H1 (cell line): ENCODE data around the gene UBALD1. TPM values are rescaled to one million over a fixed set of nuclear protein-coding genes. Genes with fewer than 3 reads are reported as not detected.

ENCODE experiments used
- CTCF ChIA-PET: fragments of 300-600 bp; sonication (Branson Sonifier 250); formaldehyde crosslinking; loops from one replicate; lab custom pipeline; 2021; ENCODE audit not compliant: partially characterized antibody; lab: Charles Lee
- POLR2A ChIA-PET: fragments of 300-600 bp; sonication (Branson Sonifier 250); formaldehyde crosslinking; loops from one replicate; lab custom pipeline; 2021; ENCODE audit warnings: inconsistent platforms; ENCODE audit not compliant: partially characterized antibody; lab: Charles Lee
- DNase-seq, 2 experiments: peaks; one replicate each; pipeline versions ENCODE4 v3.0.0 to v3.0.0-alpha.2; 2010 to 2022; ENCODE audit warnings: low spot score in 2 of 2, low read depth in 1 of 2, mixed read lengths in 1 of 2
- FAIRE-seq: peaks from 2 replicates; lab custom pipeline; 2011; peaks lifted over from hg19 to GRCh38; lab: Jason Lieb, UNC
- H2AFZ ChIP-seq: 2 replicates; pipeline ENCODE4 v1.8.1; 2012; ENCODE audit warnings: low read length, inconsistent platforms
- H2AK5ac ChIP-seq: 2 replicates; pipeline ENCODE4 v1.6.1; 2013; ENCODE audit warnings: low read depth, low read length
- H2BK120ac ChIP-seq: replicated peaks from 2 replicates; pipeline ENCODE3; 2013; ENCODE audit warnings: low read depth, low read length, inconsistent platforms
- H2BK12ac ChIP-seq: 2 replicates; pipeline ENCODE4 v1.6.1; 2013; ENCODE audit warnings: low read depth, low read length
- H2BK15ac ChIP-seq: 2 replicates; pipeline ENCODE4 v1.6.1; 2013; ENCODE audit warnings: low read length
- H2BK20ac ChIP-seq: 2 replicates; pipeline ENCODE4 v1.6.1; 2013; ENCODE audit warnings: low read length
- H2BK5ac ChIP-seq: 2 replicates; pipeline ENCODE4 v1.6.1; 2013; ENCODE audit warnings: low read depth, low read length
- H3K14ac ChIP-seq: 2 replicates; pipeline ENCODE4 v1.6.1; 2013; ENCODE audit warnings: inconsistent platforms; ENCODE audit not compliant: insufficient read length
- H3K18ac ChIP-seq: 2 replicates; pipeline ENCODE4 v1.6.1; 2013; ENCODE audit warnings: low read length; ENCODE audit errors: extremely low read depth
- H3K23ac ChIP-seq: 2 replicates; pipeline ENCODE4 v1.6.1; 2013; ENCODE audit warnings: inconsistent platforms; ENCODE audit not compliant: insufficient read length
- H3K23me2 ChIP-seq: 2 replicates; pipeline ENCODE4 v1.6.1; 2013; ENCODE audit warnings: low read depth, low read length
- H3K27ac ChIP-seq: 2 replicates; pipeline ENCODE4 v1.6.1; 2011; ENCODE audit warnings: low read depth, low read length, inconsistent platforms
- H3K27me3 ChIP-seq, 4 experiments: replicated peaks in 1 of 4; 1 replicate in 1 of 4; 2 replicates in 3 of 4; pipeline versions ENCODE4 v1.6.1 to v1.8.1; 2011 to 2013; ENCODE audit warnings: low read length in 3 of 4, mild to moderate bottlenecking in 3 of 4, inconsistent platforms in 2 of 4, mixed read lengths in 2 of 4, moderate library complexity in 1 of 4; ENCODE audit not compliant: control insufficient read depth in 3 of 4, insufficient read depth in 3 of 4; ENCODE audit errors: extremely low read depth in 1 of 4
- H3K36me3 ChIP-seq, 4 experiments: 2 replicates each; pipeline versions ENCODE4 v1.6.1 to v1.8.1; 2011 to 2013; ENCODE audit warnings: mild to moderate bottlenecking in 4 of 4, low read length in 3 of 4, moderate library complexity in 2 of 4, control low read depth in 1 of 4, inconsistent platforms in 1 of 4; ENCODE audit not compliant: insufficient read depth in 4 of 4, control insufficient read depth in 2 of 4
- H3K4ac ChIP-seq: replicated peaks from 2 replicates; pipeline ENCODE3; 2013; ENCODE audit warnings: low read length, low read depth, mixed read lengths, inconsistent platforms; ENCODE audit not compliant: insufficient read length
- H3K4me1 ChIP-seq, 4 experiments: replicated peaks in 1 of 4; 1 replicate in 1 of 4; 2 replicates in 3 of 4; pipeline versions ENCODE4 v1.6.1 to v1.8.1; 2011 to 2013; ENCODE audit warnings: low read length in 3 of 4, inconsistent platforms in 2 of 4, mixed read lengths in 1 of 4; ENCODE audit not compliant: insufficient read depth in 4 of 4, control insufficient read depth in 3 of 4
- H3K4me2 ChIP-seq, 2 experiments: 2 replicates each; pipeline versions ENCODE4 v1.6.1 to v1.8.1; 2011 to 2013; ENCODE audit warnings: low read depth in 2 of 2, low read length in 2 of 2, control low read depth in 1 of 2, inconsistent platforms in 1 of 2, mild to moderate bottlenecking in 1 of 2; ENCODE audit not compliant: insufficient read depth in 1 of 2
- H3K4me3 ChIP-seq, 4 experiments: fragments of 200-600, 300-600 bp in 1 of 4; sonication (generic), shearing (Covaris generic), sonication (Bioruptor Twin) in 1 of 4; 2 replicates each; pipeline versions ENCODE4 v1.5.1 to v1.8.1; 2011 to 2016; ENCODE audit warnings: low read length in 4 of 4, low read depth in 3 of 4, control low read depth in 2 of 4, inconsistent platforms in 2 of 4, mild to moderate bottlenecking in 2 of 4, mixed read lengths in 1 of 4, moderate library complexity in 1 of 4; ENCODE audit not compliant: insufficient read depth in 2 of 4; ENCODE audit errors: extremely low read depth in 1 of 4
- H3K56ac ChIP-seq: replicated peaks from 2 replicates; pipeline ENCODE3; 2013; ENCODE audit warnings: low read depth, mild to moderate bottlenecking, mixed read lengths, low read length, inconsistent platforms; ENCODE audit not compliant: insufficient read length
- H3K79me1 ChIP-seq: 2 replicates; pipeline ENCODE4 v1.6.1; 2013; ENCODE audit warnings: low read depth, low read length, control low read depth
- H3K79me2 ChIP-seq, 2 experiments: 2 replicates each; pipeline versions ENCODE4 v1.6.1 to v1.8.1; 2012 to 2013; ENCODE audit warnings: low read length in 2 of 2, mild to moderate bottlenecking in 2 of 2, inconsistent platforms in 1 of 2; ENCODE audit not compliant: insufficient read depth in 2 of 2, control insufficient read depth in 1 of 2
- H3K9ac ChIP-seq, 4 experiments: replicated peaks in 1 of 4; 1 replicate in 1 of 4; 2 replicates in 3 of 4; pipeline versions ENCODE4 v1.6.1 to v1.8.1; 2011 to 2013; ENCODE audit warnings: low read depth in 3 of 4, low read length in 3 of 4, control low read depth in 2 of 4, mild to moderate bottlenecking in 2 of 4, moderate library complexity in 2 of 4, inconsistent platforms in 1 of 4; ENCODE audit errors: extremely low read depth in 1 of 4
- H3K9me3 ChIP-seq, 2 experiments: 2 replicates each; pipeline versions ENCODE4 v1.6.1 to v1.8.1; 2012 to 2013; ENCODE audit warnings: mild to moderate bottlenecking in 2 of 2, moderate library complexity in 2 of 2, control low read depth in 1 of 2, inconsistent platforms in 1 of 2, low read depth in 1 of 2, low read length in 1 of 2, mixed read lengths in 1 of 2; ENCODE audit not compliant: insufficient read depth in 2 of 2
- H4K20me1 ChIP-seq, 2 experiments: replicated peaks in 1 of 2; 2 replicates each; pipeline versions ENCODE3 to v1.8.1; 2011 to 2013; ENCODE audit warnings: inconsistent platforms in 2 of 2, low read length in 2 of 2, mild to moderate bottlenecking in 1 of 2; ENCODE audit not compliant: insufficient read depth in 2 of 2, control insufficient read depth in 1 of 2
- H4K5ac ChIP-seq: 2 replicates; pipeline ENCODE4 v1.6.1; 2013; ENCODE audit warnings: low read length, low read depth, mixed read lengths, inconsistent platforms; ENCODE audit not compliant: insufficient read length
- H4K8ac ChIP-seq: 2 replicates; pipeline ENCODE4 v1.8.0; 2013; ENCODE audit warnings: mild to moderate bottlenecking, moderate library complexity, low read length, inconsistent platforms; ENCODE audit not compliant: insufficient read depth; ENCODE audit errors: extremely low read depth
- H4K91ac ChIP-seq: replicated peaks from 2 replicates; pipeline ENCODE3; 2013; ENCODE audit warnings: low read length, mixed read lengths, inconsistent platforms; ENCODE audit not compliant: insufficient read length
- EZH2 ChIP-seq: fragments of 200-600 bp; sonication (generic); IDR thresholded peaks from 2 replicates; pipeline ENCODE4 v1.7.1; 2012; ENCODE audit warnings: low read depth, mild to moderate bottlenecking, moderate library complexity, low read length, inconsistent platforms; ENCODE audit not compliant: severe bottlenecking
- POLR2AphosphoS5 ChIP-seq: IDR thresholded peaks from 2 replicates; pipeline ENCODE4 v1.6.1; 2011; ENCODE audit warnings: low read depth, low read length
- RNF2 ChIP-seq: fragments of 200-900, 300-1000 bp; sonication (generic); IDR thresholded peaks from 2 replicates; pipeline ENCODE4 v1.7.1; 2016; ENCODE audit warnings: borderline replicate concordance, low read depth, mild to moderate bottlenecking, antibody characterized with exemption, low read length; ENCODE audit not compliant: poor library complexity, severe bottlenecking; ENCODE audit errors: missing control alignments
- SAP30 ChIP-seq: fragments of 300-600 bp; sonication (generic); IDR thresholded peaks from 2 replicates; pipeline ENCODE4 v1.7.1; 2012; ENCODE audit warnings: low read length, moderate library complexity, mild to moderate bottlenecking, inconsistent platforms; ENCODE audit not compliant: insufficient read depth, insufficient replicate concordance
- WGBS, 2 experiments: shearing (Covaris generic) in 1 of 2; methylation state at CpG; one replicate each; pipeline versions ENCODE4 v1.1.6 to v1.1.7; 2013 to 2015; ENCODE audit warnings: low lambda C conversion rate in 2 of 2, mixed read lengths in 2 of 2, inconsistent platforms in 1 of 2, low coverage in 1 of 2, missing lambda C conversion rate in 1 of 2; ENCODE audit not compliant: insufficient replicate concordance in 2 of 2, insufficient coverage in 1 of 2, insufficient read length in 1 of 2; ENCODE audit errors: extremely low coverage in 1 of 2, missing lambda C conversion rate in 1 of 2; 5-methylcytosine and 5-hydroxymethylcytosine counted together
- polyA plus RNA-seq, 7 experiments: library from polyadenylated mRNA; depleted of rRNA in 3 of 7; stranded (reverse) in 5 of 7; unstranded in 2 of 7; fragments of >200 nt in 5 of 7; fragments of 200-250 nt in 2 of 7; gene quantifications; 1 replicate in 5 of 7; 2 replicates in 1 of 7; 4 replicates in 1 of 7; pipeline versions ENCODE4 v1.2.1 to v1.2.3, GENCODE V29; 2011 to 2013; ENCODE audit warnings: missing spikeins in 2 of 7, mixed read lengths in 2 of 7
- total RNA-seq: library from RNA; stranded (reverse); fragmentation: NEBNext Ultra II Directional; extraction: Animal tissue kit (Norgen Biotek cat#: 25700); gene quantifications from 2 replicates; pipeline ENCODE4 v1.2.1, GENCODE V29; 2021

Gene UBALD1
- total and polyA plus RNA-seq, 2 of the 8 experiments (the other 6 are each of a cell fraction or from before 2014, with no cell fraction given): 28.6 to 62.0 TPM

DNA sequence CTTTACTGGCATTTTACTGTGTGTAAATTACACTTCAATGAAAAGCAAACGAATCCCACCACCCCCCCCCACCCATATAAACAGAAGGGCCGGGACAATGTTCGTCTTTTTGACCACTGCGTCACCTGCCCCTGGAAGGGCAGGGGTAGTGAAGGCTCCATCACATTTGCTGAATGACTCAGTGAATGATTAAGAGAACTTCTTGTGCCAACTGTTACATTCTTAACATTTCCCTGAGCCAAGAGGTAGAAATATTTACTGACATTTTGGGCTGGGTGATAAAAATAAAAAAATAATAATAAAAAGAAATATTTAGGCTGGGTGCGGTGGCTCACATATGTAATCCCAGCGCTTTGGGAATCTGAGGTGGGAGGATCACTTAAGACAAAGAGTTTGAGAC is 34.4 kb downstream of the UBALD1 start:
- FAIRE-seq: no peak
- no peak overlapping the region for H3K9ac ChIP-seq
- TF ChIP-seq SAP30 (no peak), RNF2 (no peak), EZH2 (no peak), POLR2AphosphoS5 (no peak)
- H4K20me1 ChIP-seq: peaks cover 0 to 2% of the 10 kb centered on the region in 2 experiments
- no peak overlapping the region for H2BK15ac ChIP-seq
- H3K4ac ChIP-seq: no peak overlapping the region
- 80% methylated on average over 6 of the region's 6 CpGs; no CpG with 5 or more reads in 1 of the 2 experiments for WGBS, 2 experiments
- H3K27me3 ChIP-seq: no peaks in the 10 kb centered on the region
- H2AFZ ChIP-seq: no peak overlapping the region
- no peak overlapping the region for H2AK5ac ChIP-seq
- H2BK5ac ChIP-seq: no peak overlapping the region
- no peaks in the 10 kb centered on the region for H3K79me1 ChIP-seq
- no peak overlapping the region for H3K14ac ChIP-seq
- no peak overlapping the region for H2BK20ac ChIP-seq
- no peak overlapping the region for H4K8ac ChIP-seq
- no peak overlapping the region for H3K27ac ChIP-seq
- H2BK12ac ChIP-seq: no peak overlapping the region
- H3K4me1 ChIP-seq: no peaks in the 10 kb centered on the region; a peak in 1 of 7 replicates
- no peak overlapping the region for H3K18ac ChIP-seq
- no peak overlapping the region for H2BK120ac ChIP-seq
- ChIA-PET CTCF (interaction anchor here (0.9 to 2.1 kb wide), 3 partner anchors 11 to 56 kb away, joined by 4 to 6 read pairs (median 5); partner anchors contain the start of gene MGRN1), POLR2A (interaction anchor here (0.9 kb wide), 1 partner anchor 62 kb away, joined by 5 read pairs; no protein-coding TSS in a partner anchor)
- H3K23me2 ChIP-seq: no peaks in the 10 kb centered on the region
- no peak overlapping the region for H3K23ac ChIP-seq
- H3K79me2 ChIP-seq: no peaks in the 10 kb centered on the region
- H4K91ac ChIP-seq: no peak overlapping the region
- H3K4me2 ChIP-seq: no peak overlapping the region
- DNase-seq: no peak
- no peak overlapping the region for H3K56ac ChIP-seq
- H3K36me3 ChIP-seq: no peaks in the 10 kb centered on the region
- H4K5ac ChIP-seq: no peak overlapping the region
- no peaks in the 10 kb centered on the region for H3K9me3 ChIP-seq
- no peak overlapping the region for H3K4me3 ChIP-seq
